Esophagus squamous epithelium (tissue), 5 donors: ENCODE results near the gene MAPKAP1. TPM values are rescaled to one million over a fixed set of nuclear protein-coding genes. Genes with fewer than 3 reads are reported as not detected.
A peak's percentile ranks its signal among the peaks of the same experiment; 100 is the strongest.

Experiments
- DNase-seq: peaks from one replicate; lab custom pipeline; 2025; lab: John Stamatoyannopoulos, UW
- H3K27ac ChIP-seq, 4 donors: fragments of 200-600 bp; sonication (generic); one replicate each; pipeline ENCODE4 v1.5.1; 2016 to 2019; ENCODE audit warnings: mild to moderate bottlenecking in 1 of 4
- H3K27me3 ChIP-seq, 4 donors: fragments of 200-600 bp; sonication (generic); 1 replicate in 3 of 4; 2 replicates in 1 of 4; pipeline versions ENCODE4 v1.5.1 to v1.6.0; 2017 to 2021; ENCODE audit warnings: antibody characterized with exemption in 1 of 4
- H3K36me3 ChIP-seq, 3 donors: fragments of 200-600 bp; sonication (generic); one replicate each; pipeline ENCODE4 v1.5.1; 2016 to 2019
- H3K4me1 ChIP-seq, 3 donors: fragments of 200-600 bp; sonication (generic); one replicate each; pipeline ENCODE4 v1.5.1; 2017 to 2019
- H3K4me3 ChIP-seq, 4 donors: fragments of 200-600 bp; sonication (generic); 1 replicate in 3 of 4; 2 replicates in 1 of 4; pipeline ENCODE4 v1.5.1; 2016 to 2019; ENCODE audit warnings: mild to moderate bottlenecking in 2 of 4, moderate library complexity in 1 of 4
- H3K9me3 ChIP-seq, 3 donors: fragments of 200-600 bp; sonication (generic); one replicate each; pipeline ENCODE4 v1.5.1; 2016 to 2019
- CTCF ChIP-seq, 6 experiments: fragments of 450-650 bp in 4 of 6; fragments of 200-600 bp in 2 of 6; sonication (generic) in 2 of 6; IDR thresholded peaks; one replicate each; pipeline ENCODE4 v1.5.1; 2016 to 2019; ENCODE audit warnings: antibody characterized with exemption in 6 of 6, mild to moderate bottlenecking in 4 of 6, moderate library complexity in 4 of 6
- POLR2A ChIP-seq, 4 donors: fragments of 450-650 bp; IDR thresholded peaks; one replicate each; pipeline ENCODE4 v1.6.1; 2017; ENCODE audit warnings: antibody characterized with exemption in 4 of 4, mild to moderate bottlenecking in 4 of 4, moderate library complexity in 3 of 4
- WGBS, 2 donors: methylation state at CpG; one replicate each; pipeline ENCODE4 v1.1.5; 2018; 5-methylcytosine and 5-hydroxymethylcytosine counted together
- intact Hi-C: fragments of 100-400 bp; cut with DNase I; formaldehyde crosslinking; loops from one replicate; pipeline ENCODE4 v1.15.0; 2022
- total RNA-seq, 4 donors: library from RNA; depleted of rRNA; stranded (reverse); fragments of >200 nt; gene quantifications; one replicate each; pipeline ENCODE4 v1.1.0, GENCODE V29; 2016
- donor health status: DM: yes; HTN: yes; CAD: no.

The MAPKAP1 gene
- total RNA-seq, 4 donors from 2014 or later = 59.0 to 87.0 (median 70.9) TPM

- peaks cover 14 to 67% (median 24%) of the 10 kb centered on the region in 3 donors for H3K4me1 ChIP-seq
- peak overlapping the region; percentile 54 to 84 (median 78) for H3K4me3 ChIP-seq
- DNase-seq = no peak
- no peaks in the 10 kb centered on the region for H3K9me3 ChIP-seq
- intact Hi-C loops = no loop called here
- WGBS, 2 donors = 0% methylated on average over 1 of the region's 88 CpGs; no CpG with 5 or more reads in 1 of the 2 donors
- H3K27ac ChIP-seq = peak overlapping the region; percentile 81 to 96 (median 92)
- TF ChIP-seq CTCF (IDR thresholded peaks at IDR 0.05) (no peak), POLR2A (IDR thresholded peaks at IDR 0.05) (peak in 2 of 4 donors; percentile 16 to 20)
- no peaks in the 10 kb centered on the region for H3K27me3 ChIP-seq
- H3K36me3 ChIP-seq = no peaks in the 10 kb centered on the region
Measured at GRCh38 chr9:125747765-125748445, 40.9 kb upstream of the MAPKAP1 start.

GRCh38 chr9:125747053-125747764 is 40.2 kb upstream of the MAPKAP1 start, which contains the start of gene PBX3:
Gene PBX3 (plus strand): TSS chr9:125747373.
- H3K36me3 ChIP-seq = no peaks in the 10 kb centered on the region
- intact Hi-C loops = no loop called here
- peak within 1 kb of the TSS; percentile 54 to 84 (median 78) for H3K4me3 ChIP-seq
- H3K27me3 ChIP-seq = no peaks in the 10 kb centered on the region
- WGBS, 2 donors = no CpG with 5 or more reads among the region's 107 CpGs
- peak within 1 kb of the TSS; percentile 86 to 96 (median 92) for H3K27ac ChIP-seq
- peak in 1 of 4 donors; percentile 31 for TF ChIP-seq POLR2A (IDR thresholded peaks at IDR 0.05)
- TF ChIP-seq CTCF (IDR thresholded peaks at IDR 0.05) = no peak
- H3K9me3 ChIP-seq = no peaks in the 10 kb centered on the region
- DNase-seq = no peak
- peaks cover 14 to 60% (median 24%) of the 10 kb centered on the region in 3 donors for H3K4me1 ChIP-seq

GRCh38 chr9:125746774-125747052 is 39.7 kb upstream of the MAPKAP1 start:
- Histone ChIP-seq H3K4me1 (peaks cover 14 to 55% (median 24%) of the 10 kb centered on the region in 3 donors), H3K4me3 (peak overlapping the region; percentile 41 to 84 (median 64)), H3K27ac (peak overlapping the region; percentile 86 to 96 (median 92)), H3K36me3 (no peaks in the 10 kb centered on the region), H3K27me3 (no peaks in the 10 kb centered on the region), H3K9me3 (no peaks in the 10 kb centered on the region)
- intact Hi-C loops = no loop called here
- TF ChIP-seq POLR2A (IDR thresholded peaks at IDR 0.05) (no peak), CTCF (IDR thresholded peaks at IDR 0.05) (no peak)
- no peak for DNase-seq
- WGBS, 2 donors = 0% methylated on average over 2 of the region's 46 CpGs; no CpG with 5 or more reads in 1 of the 2 donors

GRCh38 chr9:125746017-125746773 is 39.2 kb upstream of the MAPKAP1 start:
- WGBS, 2 donors = 0 to 3% methylated on average over 10 to 21 of the region's 79 CpGs
- no peak for TF ChIP-seq CTCF (IDR thresholded peaks at IDR 0.05)
- TF ChIP-seq POLR2A (IDR thresholded peaks at IDR 0.05) = peak in 2 of 4 donors; percentile 47 to 63
- peak; percentile 54 for DNase-seq
- Histone ChIP-seq H3K4me3 (peak overlapping the region; percentile 41 to 84 (median 64)), H3K36me3 (no peaks in the 10 kb centered on the region), H3K4me1 (peaks cover 14 to 50% (median 24%) of the 10 kb centered on the region in 3 donors), H3K27me3 (no peaks in the 10 kb centered on the region), H3K27ac (peak overlapping the region; percentile 86 to 96 (median 92)), H3K9me3 (no peaks in the 10 kb centered on the region)
- intact Hi-C loops = no loop called here
